HG02884 (cell line): Measurements from ENCODE around the gene CDH4.

Experiments used
- ATAC-seq: cut with Tn5 transposase; IDR thresholded peaks from one replicate; pipeline ENCODE4 v1.9.1; 2021; ENCODE audit warnings: mild to moderate bottlenecking, moderate library complexity; ENCODE audit not compliant: unreplicated experiment

The CDH4 gene

DNA sequence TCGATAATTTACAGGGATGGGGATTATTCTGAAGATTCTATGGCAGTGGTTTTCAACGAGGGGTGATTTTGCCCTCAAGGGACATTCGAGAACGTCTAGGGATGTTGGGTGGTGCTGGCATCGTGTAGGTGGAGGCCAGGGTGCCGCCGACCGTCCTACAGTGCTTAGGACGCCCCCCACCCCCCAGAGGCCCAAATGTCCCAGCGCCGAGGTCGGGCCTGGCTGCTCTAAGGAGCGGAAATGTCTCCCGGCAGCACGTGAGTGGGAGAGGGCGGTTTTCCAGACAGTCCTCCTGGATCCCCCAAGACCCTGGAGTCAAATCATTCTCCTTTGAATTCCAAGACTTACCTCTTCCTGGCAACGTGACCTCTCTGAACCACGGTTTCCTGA is 101.9 kb downstream of the CDH4 start:
- no peak for ATAC-seq

DNA sequence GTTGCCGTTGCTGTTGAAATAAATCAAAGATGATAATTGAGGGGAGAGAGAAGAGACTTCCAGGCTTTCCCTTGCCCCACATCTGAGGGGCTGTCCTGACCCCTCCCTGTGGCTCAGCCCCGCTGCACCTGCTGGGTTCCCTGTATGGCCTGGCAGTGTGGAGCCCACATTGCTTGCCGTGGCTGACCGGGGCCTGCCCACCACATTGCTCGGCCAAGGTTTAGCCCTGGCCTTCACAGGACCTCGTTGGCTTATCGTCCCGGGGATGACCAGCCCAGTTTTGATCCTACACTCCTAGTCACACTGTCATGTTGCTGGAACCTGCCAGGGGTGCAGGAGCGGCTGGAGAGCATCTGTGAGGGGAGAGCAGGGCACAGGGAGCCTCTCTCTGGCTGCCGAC is 102.4 kb downstream of the CDH4 start:
- ATAC-seq: no peak

DNA sequence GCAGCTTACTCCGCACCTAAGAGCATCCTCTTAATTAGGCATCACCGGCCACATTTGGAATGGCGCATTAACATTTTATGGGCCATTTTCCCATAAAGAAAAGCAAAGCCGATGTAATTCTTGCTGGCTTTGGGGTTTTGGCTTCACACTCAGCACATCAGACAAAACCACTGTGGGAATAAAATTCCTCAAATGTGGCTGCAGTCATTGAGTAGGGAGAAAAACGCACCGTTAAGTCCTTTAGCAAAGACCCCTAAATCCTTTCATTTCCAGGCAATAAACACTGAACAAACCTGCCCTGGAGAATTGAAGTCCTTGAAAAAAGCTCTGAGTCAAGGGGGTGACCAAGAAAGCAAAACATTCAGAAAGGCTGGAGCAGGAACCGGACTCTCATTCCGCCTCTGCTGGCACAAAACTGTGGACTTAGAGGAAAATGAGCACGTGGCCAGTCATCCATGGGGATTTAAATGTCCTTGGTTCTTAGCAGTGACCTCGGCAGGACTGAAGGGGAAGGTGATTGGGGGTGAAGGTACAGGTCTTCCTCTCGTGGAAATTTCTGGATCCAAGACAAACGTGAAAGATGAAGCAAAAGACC is 102.9 kb downstream of the CDH4 start:
- ATAC-seq: no peak

DNA sequence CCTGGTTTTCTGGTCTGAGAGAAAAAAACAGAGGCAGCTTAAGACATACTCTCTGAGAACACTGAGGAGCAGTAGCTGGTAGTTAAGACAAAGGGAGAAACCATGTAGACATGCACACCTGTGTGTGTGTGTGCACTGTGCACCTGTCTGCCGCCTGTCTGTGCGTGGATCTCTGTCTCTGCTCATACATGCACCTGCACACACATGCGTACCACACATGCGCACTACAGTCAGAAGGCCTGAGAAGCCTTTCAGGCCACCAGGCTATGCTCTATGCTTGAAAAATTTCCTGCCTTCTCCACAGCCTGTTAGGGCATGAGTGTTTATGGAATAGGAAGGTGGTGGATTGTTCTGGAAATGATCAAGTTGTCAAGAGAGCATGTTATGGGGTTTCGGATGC is 103.5 kb downstream of the CDH4 start:
- no peak for ATAC-seq

DNA sequence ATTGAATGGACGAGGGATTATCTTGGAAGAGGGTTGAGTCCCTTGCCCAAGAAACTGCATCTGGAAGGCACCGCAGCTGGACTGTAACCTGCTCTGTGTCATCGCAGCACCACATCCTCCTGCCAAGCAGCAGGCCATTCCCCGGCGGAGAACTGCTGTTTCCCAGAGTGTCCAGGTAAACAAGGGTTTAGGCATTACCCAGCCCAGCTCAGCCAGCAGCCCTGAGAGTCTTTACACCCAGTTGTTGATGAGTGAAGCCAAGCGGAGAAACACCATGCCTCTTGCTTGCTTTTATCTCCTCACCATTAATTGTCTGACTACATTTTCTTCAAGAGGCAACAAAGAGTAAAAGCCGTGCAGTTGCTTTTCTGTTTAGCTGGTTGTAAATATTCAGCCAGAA is 104.1 kb downstream of the CDH4 start:
- no peak for ATAC-seq

DNA sequence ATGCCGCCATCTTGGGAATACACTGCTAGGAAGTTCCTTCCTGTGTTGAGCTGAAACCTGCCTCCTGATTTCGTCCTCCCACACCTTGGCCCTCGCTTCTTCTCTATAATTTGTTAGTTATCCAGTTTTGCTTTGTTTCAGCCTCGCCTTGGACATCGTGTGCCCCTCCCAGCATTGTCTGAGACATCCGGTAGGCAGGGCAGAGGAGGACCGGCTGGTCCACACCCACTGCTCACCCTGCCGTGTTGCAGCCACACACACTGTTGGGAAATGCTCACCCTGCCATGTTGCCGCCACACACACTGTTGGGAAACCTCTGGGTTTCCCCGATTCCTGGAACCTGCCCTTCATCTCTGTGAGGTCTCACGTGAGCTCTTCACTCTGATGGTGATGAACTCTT is 105.1 kb downstream of the CDH4 start:
- no peak for ATAC-seq

DNA sequence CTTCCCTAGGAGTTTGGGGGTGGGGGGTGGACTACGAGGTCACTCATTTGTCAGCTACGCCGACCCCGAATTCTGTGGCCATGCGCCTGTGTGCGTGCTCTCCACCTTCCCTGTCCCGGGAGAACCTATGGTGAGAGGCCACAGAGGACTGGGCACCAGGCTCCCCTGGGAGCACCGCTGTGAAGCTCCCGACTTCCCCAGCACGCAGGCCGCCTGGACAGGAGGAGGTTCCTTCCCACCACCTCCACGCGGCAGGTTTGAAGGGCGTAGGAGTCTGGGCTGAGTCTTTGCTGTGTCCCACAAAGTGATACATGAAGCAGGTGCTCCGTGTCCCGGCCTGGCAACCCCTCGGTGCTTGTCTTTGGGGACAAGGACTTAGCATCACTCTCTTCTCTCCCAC is 107.2 kb downstream of the CDH4 start:
- ATAC-seq: no peak

DNA sequence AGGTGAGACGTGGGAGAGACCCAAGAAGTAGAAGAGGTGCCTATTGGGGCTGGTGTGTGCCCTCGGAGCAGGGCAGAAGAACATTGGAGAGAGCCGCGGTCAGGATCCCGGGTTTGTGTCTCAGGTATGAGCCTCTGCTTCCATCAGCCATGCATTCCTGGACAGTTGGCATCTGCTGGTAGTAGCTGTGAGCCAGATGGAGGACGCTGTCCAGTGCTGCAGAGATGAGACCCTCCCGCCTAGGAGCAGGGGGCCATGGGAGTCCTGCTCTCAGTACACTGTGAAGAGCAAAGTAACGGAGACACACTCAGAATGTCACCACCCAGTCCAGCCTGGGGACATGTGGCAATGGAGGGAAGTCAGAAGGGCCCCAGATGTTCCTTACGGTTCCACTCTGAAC is 108.2 kb downstream of the CDH4 start:
- no peak for ATAC-seq

DNA sequence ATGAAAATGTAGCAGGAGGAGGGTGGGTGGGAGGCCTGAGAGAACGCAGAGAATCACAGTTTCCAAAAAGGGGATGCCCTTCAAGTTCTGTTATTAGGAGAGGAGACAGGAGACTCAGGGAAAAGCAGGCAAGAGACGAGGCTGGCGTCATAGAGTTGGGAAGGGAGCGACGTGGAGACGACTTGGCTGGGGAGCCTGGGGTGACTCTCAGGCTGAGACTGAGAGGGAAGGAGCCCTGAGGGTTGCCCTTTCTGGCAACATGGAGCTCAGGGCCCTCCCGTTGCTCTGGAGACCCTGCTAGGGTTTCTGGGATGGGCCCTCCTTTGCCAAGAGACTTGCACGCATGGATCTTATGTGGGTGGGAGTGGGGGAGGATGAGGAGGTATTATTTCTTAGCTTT is 108.9 kb downstream of the CDH4 start:
- no peak for ATAC-seq

DNA sequence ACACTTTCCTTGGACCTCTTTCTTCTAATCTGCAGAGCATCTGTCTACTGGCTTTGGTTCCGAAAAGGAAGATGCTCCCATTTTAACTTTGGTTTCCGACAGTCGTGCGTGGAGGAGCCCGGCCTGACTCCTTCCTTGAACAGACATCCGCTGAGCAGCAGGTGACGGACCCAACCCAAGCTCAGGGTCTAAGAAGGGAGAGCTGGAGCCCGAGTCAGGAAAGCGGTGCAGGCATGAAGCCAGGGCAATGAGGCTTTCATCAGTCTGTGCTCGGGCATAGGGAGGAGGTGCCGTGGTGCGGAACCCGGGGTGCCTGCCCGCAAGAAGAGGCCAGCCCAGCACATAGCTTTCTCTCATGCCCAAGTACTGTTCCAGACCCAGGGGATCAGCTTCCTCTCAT is 109.4 kb downstream of the CDH4 start:
- no peak for ATAC-seq

DNA sequence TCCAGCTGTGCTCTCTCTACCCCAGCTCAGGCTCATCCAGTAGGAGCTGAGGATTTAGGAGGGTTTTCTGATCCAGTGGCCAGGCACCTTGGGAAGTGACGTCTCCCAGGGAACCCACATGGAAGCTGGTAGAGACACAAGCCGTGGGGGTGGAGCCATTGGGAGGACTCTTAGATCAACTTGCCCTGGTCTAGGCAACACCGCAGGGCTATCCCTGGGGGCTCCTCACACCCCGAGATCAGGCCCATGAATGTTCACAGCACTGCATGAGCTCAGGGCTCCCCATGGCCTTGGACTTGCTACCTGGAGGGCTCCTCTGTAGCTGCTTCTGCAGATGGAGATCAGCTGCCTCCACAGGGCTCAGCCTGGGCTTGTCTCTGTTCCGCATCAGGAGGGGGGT is 112.1 kb downstream of the CDH4 start:
- ATAC-seq: no peak

DNA sequence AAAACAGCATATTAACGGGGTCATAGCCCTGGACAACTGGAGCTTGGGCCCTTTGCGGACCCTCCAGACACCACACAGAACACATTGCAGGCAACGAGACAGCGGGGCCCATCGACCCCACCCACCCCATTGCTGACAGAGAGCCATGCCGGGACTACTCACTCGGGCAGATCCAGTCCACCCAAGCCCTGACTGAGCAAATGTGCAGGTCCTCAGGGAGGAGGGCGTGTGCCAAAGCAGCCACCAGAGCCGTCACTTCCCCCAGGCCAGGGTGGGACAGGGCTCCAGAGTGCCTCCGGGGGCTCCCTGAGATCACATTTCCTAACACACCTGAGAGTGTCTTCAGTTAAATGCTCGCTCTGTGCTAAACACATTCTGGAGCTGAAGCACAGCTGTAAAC is 114.9 kb downstream of the CDH4 start:
- no peak for ATAC-seq

DNA sequence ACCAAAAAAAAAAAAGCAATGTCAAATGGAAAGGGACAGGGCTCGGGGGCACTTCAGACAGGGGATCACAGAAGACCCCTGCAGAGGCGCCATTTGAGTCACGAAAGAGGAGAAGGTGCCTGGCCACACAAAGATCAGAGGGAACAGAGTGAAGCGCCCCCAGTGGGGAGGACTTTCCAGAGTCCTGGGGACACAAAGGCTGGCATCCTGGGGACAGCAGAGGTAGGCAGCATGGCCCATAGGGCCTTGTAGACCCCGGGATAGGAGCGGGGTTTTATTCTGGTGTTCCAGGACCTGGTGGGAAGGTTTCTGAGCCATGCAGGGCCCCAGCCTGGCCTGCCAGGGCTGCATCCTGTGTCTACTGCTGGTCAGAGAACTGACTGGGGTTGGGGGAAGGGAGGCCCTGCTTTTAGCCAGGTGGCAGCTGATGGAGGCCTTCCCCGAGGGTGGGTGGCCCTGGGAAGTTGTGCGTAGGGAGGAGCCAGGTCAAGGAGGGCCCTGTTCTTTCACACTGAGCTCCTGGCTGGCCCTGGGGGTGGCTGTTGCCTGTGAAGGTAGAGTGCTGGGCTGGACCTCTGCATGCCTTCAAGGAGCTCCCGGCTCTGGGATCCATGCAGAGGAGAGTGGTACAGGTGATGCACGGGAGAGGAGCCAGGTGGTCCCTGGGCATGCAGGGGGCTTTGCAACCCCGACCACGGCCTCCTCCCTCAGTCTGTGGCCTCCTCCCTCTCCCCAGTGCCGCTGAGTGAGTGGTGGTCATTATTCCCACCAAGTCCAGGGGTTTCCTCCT is 117.9 kb downstream of the CDH4 start:
- ATAC-seq: no peak

DNA sequence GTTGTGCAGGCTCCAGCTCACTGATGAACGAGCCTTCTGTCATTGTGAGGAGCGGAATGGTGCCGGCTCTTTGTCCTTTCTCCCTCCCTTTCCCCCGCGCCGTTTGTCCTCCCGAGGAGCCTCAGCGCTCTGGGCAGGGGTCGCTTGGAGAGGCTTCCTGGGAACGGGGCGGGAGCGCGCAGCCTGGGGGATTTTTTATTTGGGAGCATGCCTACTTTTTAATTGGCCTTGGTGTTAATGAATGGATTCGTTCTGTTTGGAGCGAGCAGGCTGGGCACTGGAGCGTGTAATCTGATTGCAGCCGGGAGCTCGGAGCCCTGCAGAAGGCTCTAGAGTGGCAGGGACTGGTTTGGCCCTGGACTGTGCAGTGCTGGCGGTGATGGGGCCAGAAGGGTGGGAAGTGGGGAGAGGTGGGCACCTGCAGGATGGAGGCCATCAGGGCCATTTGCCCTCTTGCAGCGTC is 118.8 kb downstream of the CDH4 start:
- ATAC-seq: no peak

DNA sequence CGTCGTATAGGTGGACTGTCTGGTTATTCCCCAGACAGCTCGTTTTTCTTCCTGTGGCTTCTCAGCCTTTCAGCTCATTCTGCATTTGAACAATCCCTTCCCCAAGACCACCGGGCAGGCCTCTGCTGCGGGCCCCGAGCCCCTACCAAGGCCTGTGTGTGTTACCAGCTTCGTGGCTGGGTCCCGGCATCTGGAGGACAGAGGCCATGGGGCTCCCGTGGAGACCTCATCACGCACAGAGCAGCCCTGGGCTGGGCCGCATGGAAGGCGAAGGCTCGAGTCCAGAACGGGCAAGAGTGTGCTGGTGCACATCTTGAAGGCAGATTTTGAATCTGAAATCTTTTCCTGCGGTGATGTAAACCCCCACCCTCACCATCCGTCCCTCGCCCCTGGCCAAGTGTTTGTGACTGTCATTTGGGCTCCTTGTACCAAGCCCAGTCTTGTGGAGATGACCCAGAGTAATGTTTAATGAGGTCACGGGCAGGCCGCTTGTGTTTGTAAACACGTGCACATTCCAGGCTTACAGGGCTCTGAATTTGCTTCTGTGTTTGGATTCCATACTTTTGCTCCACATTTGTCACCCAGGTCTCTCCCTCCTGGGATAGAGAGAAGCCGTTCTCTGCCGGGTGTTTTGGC is 119.6 kb downstream of the CDH4 start:
- ATAC-seq: no peak

DNA sequence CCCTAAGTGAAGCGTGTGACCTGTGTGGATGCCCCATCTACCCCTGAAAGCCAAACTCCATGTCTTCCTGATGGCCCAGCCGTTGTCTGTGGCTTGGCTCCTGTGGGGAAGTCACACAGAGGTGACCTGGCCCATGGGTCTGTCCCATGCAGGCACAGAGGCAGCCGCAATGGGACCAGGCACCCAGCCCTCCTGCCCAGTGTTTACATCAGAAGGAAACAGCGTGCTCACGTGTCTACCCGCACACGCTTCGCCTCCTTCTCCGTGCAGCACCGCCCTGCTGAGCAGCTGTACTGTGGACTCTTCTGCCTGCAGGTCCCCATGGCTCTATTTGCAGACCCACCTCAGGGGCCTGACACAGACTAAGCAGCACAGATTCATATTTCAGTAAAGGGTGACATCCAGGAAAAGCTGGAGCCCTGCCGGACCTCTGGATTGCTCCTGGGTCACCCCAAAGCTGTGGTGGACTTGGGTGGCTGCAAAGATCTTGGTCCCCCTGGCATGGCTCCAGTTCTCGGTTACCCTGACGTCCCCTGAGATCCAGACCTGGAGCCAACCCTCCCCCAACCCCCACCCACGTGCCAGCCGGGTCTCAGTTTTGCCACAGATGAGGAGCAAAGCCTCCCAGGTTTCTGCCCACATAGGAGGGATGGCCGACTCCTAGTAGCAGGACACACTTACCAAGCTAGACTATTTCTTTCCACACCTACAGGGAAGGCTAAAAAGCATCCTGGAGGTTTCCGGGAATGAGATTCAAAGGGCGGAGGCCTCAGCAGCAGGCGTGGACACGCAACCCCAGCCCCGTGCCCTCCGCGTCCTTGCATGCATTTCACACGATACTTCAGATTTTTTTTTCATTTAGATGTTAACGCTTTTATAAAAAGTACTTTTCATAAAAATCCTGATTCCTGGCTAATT is 120.3 kb downstream of the CDH4 start:
- ATAC-seq: no peak

DNA sequence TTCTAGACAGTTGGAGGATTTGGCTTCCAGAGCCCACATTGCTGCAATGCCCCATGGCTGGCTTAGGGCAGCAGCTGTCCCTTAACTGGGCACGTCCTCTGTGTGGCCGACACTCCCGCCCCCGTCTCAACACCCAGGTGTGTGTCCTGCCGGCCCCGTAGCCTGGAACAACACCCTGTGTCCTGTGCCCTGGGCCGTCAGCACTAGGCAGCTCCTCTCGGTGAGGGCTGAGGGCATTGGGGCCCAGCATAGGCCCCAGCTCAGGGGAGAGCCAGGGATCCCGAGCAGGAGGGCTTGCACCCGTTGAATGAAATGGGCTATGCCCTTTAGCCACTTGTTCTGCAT is 121.0 kb downstream of the CDH4 start:
- no peak for ATAC-seq

DNA sequence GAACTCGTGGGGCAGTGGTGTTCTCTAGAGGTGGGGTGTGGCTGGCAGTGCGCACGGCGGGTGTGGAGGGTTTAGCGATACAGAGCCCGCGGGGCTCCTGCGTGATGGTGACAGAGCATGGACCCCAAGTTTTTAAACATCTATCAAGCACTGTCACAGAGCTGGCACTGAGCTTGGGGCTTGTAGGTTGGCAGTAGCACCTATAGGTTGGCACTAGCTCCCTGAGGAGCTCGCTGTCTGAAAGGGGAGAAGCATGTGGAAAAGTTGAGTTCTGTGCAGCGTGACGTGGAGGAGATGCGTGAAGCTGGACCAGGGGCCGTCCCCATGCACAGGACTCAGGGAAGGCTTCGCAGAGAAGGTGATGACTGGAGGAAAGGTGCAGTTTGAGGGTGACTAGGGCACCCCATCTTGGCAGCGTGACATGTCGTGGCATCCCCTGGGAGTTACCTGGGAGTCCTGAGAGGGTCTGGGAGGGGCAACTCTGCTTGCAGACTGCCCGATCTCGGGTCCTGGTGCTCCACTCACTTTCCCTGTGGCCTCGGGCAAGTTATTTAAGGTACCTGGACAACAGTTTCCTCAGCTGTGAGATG is 122.0 kb downstream of the CDH4 start:
- ATAC-seq: no peak

DNA sequence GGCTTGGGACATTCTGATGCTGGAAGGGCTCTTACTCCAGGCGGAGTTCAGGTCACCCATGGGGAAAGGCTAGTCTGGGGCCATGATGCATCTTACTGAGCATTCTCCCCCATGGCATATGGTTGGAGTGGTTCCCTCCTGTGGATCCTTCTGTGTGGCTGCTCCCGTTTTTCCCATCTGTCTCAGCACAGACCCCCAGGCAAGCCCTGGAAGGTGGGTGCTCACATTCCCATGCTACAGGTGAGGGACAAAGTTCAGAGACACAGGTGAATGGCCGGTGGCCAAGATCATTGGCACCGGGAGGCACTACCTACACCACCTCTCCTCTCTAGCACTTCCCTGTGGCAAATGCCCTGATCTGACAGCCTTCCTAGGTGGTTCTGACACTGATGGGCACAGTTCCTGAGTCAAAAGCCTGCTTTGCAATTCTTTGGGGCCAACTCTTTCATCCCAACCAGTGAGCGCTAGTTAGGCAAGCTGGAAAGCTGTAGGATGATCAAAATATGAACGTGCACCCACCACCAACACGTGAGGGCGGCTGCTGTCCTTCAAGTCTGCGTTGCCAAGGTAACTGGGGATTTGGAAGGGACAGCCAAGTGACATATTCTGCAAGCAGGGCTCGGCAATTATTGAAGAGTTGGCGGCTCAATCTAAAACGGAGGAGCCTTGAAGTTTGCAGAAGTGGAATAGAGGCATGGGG is 124.6 kb downstream of the CDH4 start:
- no peak for ATAC-seq

DNA sequence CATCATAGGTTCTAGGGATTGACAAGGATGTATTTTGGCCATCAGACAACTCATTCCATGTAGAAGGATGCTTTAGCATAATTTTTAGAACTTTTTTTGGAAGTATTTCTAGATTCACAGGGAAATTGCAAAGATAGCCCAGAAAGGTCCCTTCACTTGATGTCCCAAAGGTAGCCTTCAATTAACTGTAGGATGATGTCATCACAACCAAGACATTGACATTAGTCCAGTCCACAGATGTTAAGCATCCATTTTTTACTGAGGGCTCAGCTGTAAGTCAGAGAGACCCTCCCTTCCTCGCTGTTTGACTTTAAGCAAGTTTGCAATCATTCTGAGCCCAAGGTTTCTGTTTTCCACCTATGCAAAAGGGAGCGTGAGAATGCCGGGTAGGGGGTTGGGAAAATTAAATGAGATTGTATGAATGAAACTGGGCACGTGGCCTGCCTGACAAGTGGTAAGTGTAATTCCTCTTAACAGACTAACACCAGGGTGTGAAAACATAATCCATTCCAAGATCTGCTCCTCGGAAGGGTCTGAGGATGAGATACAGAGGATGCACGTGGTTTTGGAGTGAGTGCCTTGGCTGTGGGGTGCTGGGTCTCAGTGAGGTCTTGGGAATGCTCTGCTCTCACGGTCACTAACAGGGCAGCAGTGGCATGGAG is 126.8 kb downstream of the CDH4 start:
- ATAC-seq: no peak
